Progenitor cell of endocrine pancreas (in vitro differentiated cells): ENCODE measurements around the gene PAFAH1B1. TPM values are rescaled to one million over a fixed set of nuclear protein-coding genes. Genes with fewer than 3 reads are reported as not detected.

Experiments used
- DNase-seq: peaks from one replicate; pipeline ENCODE4 v3.0.0; 2021; ENCODE audit warnings: low spot score; ENCODE audit not compliant: unreplicated experiment
- H3K27ac Mint-ChIP-seq: 2 replicates; pipeline ENCODE4 v1.8.0; 2021; ENCODE audit warnings: mild to moderate bottlenecking, moderate library complexity, mixed read lengths
- H3K27me3 Mint-ChIP-seq: 2 replicates; pipeline ENCODE4 v1.8.0; 2021; ENCODE audit warnings: mixed read lengths
- H3K36me3 Mint-ChIP-seq: 2 replicates; pipeline ENCODE4 v1.8.0; 2022; ENCODE audit warnings: mixed read lengths; ENCODE audit not compliant: insufficient read depth
- H3K4me1 Mint-ChIP-seq: 2 replicates; pipeline ENCODE4 v1.8.0; 2021; ENCODE audit warnings: low read depth, mixed read lengths
- H3K4me3 Mint-ChIP-seq: 2 replicates; pipeline ENCODE4 v1.8.0; 2021; ENCODE audit warnings: low read depth, mild to moderate bottlenecking, moderate library complexity, mixed read lengths
- H3K9me3 Mint-ChIP-seq: 2 replicates; pipeline ENCODE4 v1.8.0; 2021; ENCODE audit warnings: low read depth, mixed read lengths
- total RNA-seq: library from RNA; stranded (reverse); gene quantifications from 2 replicates; pipeline ENCODE4 v1.2.1, GENCODE V29; 2021
- TF ChIP-seq, protein P1 (sequence below): fragments of 200-600 bp; sonication (generic); IDR thresholded peaks from one replicate; pipeline ENCODE4 v1.5.0; 2021; ENCODE audit warnings: antibody characterized with exemption, mild to moderate bottlenecking; ENCODE audit not compliant: unreplicated experiment

PAFAH1B1 gene
- total RNA-seq, 1 donor from 2014 or later: 140 TPM

DNA sequence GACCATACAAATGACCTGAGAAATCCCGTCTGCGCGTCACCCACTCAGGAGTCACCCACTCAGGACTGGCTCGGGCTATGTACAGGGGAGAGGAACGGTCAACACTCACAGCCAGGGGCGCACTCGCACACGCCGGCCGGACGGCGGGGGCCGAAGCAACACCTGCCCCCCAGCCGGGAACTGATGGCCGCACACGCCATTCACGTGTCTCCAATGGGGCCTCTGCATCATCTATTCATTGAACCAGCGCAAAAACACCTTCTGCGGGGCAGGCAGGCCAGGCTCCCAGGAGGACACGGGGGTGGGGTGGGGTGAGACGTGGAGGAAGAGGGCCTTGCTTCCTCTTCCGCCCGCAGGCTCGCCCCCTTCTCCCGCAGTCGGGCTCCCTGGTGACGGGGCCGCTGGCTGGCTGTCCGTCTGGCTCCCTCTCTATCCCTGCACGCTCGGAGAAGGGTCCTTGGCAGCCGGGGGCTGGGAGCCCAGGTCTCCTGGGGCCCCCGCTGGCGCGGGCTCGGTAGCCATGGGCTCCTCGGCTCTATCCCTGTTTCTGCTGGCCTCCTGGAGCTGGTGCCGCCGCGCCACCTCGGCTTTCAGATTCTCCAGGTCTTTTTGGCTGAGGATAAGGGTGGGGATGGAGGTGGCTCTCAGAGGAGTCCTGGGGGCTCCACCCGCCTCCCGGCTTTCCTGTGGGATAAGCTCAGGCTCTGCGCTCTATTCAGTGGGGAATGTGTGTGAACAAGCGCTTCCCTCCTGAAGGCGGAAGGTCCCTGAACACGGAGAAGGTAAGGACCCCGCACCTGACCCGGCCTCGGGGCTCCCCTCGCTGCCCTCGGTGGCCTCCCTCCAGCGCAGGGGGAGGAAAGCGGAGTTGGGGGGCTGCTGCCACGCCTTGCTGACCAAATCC lies 97.0 kb downstream of the PAFAH1B1 start:
- H3K27me3 Mint-ChIP-seq: no peaks in the 10 kb centered on the region
- H3K9me3 Mint-ChIP-seq: no peaks in the 10 kb centered on the region
- H3K36me3 Mint-ChIP-seq: peaks cover 1% of the 10 kb centered on the region
- TF ChIP-seq, protein P1, sequence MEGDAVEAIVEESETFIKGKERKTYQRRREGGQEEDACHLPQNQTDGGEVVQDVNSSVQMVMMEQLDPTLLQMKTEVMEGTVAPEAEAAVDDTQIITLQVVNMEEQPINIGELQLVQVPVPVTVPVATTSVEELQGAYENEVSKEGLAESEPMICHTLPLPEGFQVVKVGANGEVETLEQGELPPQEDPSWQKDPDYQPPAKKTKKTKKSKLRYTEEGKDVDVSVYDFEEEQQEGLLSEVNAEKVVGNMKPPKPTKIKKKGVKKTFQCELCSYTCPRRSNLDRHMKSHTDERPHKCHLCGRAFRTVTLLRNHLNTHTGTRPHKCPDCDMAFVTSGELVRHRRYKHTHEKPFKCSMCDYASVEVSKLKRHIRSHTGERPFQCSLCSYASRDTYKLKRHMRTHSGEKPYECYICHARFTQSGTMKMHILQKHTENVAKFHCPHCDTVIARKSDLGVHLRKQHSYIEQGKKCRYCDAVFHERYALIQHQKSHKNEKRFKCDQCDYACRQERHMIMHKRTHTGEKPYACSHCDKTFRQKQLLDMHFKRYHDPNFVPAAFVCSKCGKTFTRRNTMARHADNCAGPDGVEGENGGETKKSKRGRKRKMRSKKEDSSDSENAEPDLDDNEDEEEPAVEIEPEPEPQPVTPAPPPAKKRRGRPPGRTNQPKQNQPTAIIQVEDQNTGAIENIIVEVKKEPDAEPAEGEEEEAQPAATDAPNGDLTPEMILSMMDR: no peak
- no peak for DNase-seq
- H3K4me1 Mint-ChIP-seq: peaks cover 7% of the 10 kb centered on the region
- no peak overlapping the region for H3K27ac Mint-ChIP-seq
- H3K4me3 Mint-ChIP-seq: no peak overlapping the region

DNA sequence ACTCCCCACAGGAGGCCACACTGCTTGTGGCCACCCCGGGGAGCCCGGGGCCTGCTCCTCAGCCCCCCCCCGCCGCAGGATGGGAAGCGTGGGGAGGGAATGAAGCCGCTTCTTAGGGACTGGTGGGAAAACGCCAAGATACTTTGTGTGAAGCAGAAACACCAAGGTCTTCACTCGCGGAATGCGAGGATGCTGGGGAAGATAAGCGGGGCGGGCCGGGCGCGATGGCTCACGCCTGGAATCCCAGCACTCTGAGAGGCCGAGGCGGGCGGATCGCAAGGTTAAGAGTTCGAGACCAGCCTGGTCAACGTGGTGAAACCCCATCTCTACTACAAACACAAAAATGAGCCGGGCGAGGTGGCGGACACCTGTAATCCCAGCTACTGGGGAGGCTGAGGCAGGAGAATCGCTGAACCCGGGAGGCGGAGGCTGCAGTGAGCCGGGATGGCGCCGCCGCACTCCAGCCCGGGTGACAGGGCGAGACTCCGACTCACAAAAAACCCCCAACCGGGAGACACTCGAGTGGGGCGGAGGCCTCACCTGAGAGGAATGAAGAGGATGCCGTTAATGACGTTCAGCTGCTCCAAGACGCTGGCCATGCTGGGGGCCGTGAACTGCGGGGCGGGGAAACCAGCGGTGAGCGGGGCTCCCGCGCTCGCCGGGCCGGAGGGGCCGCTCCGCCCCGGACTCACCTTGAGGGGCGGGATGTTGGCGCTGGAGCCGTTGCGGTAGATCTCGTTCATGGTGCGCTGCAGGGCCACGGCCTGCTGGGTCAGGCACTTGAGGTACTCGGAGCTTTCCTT lies 97.8 kb downstream of the PAFAH1B1 start:
- no peak for DNase-seq
- Mint-ChIP-seq H3K4me1 (peaks cover 7% of the 10 kb centered on the region), H3K9me3 (no peaks in the 10 kb centered on the region), H3K27ac (no peak overlapping the region), H3K36me3 (peaks cover 1% of the 10 kb centered on the region), H3K27me3 (no peaks in the 10 kb centered on the region), H3K4me3 (no peak overlapping the region)
- TF ChIP-seq, protein P1: no peak

- no peak for DNase-seq
- Mint-ChIP-seq H3K4me3 (no peak overlapping the region), H3K36me3 (peaks cover 1% of the 10 kb centered on the region), H3K9me3 (no peaks in the 10 kb centered on the region), H3K27ac (no peak overlapping the region), H3K4me1 (peaks cover 7% of the 10 kb centered on the region), H3K27me3 (no peaks in the 10 kb centered on the region)
- TF ChIP-seq, protein P1: no peak
These were observed 98.7 kb downstream of the PAFAH1B1 start for GRCh38 chr17:2691965-2692780.

DNA sequence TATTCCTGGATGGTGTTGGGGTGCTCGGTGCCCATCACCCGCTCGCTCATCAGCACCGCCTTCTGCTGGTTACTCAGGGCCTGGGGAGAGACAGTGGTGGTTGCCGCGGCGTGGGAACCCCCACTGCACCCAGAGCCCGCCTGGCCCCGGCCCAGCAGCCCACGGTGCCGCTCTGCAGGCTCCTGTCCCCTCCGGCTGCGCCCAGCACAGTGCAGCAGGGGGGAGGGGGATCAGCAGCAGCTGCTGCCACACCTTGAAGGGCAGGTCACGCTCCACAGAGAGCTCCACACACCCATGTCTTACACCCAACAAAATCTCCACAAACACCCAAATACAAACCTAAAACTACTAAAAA lies 99.3 kb downstream of the PAFAH1B1 start:
- Mint-ChIP-seq H3K36me3 (peaks cover 1% of the 10 kb centered on the region), H3K27ac (no peak overlapping the region), H3K4me3 (no peak overlapping the region), H3K9me3 (no peaks in the 10 kb centered on the region), H3K4me1 (peaks cover 7% of the 10 kb centered on the region), H3K27me3 (no peaks in the 10 kb centered on the region)
- no peak for DNase-seq
- TF ChIP-seq, protein P1: no peak
